ENCODE results near the gene UBE2E2.

GRCh38 chr3:23497156-23497555 is 294.0 kb downstream of the UBE2E2 start:
- no peak for TF ChIP-seq ZBTB1 (tag by site-specific recombination; IDR thresholded peaks at IDR 0.05)
- TF ChIP-seq CTCF (tag by site-specific recombination; IDR thresholded peaks at IDR 0.05): no peak
- TF ChIP-seq GLIS1 (tag by site-specific recombination; IDR thresholded peaks at IDR 0.05): no peak
- TF ChIP-seq ZIC2 (tag by site-specific recombination; IDR thresholded peaks at IDR 0.05): no peak

Measured in HEK293 (cell line).